SKM-1 (cell line): ENCODE measurements around the gene DUSP11.
A peak's percentile ranks its signal among the peaks of the same experiment; 100 is the strongest.
"Not testable (repeated sequence)": the region's sequence is repeated elsewhere in the genome, so short reads cannot be mapped to it uniquely, and the experiment has no call there.

Experiments used
- DNase-seq: peaks from one replicate; lab custom pipeline; 2025; ENCODE audit not compliant: unreplicated experiment; lab: John Stamatoyannopoulos, UW

DUSP11 gene

DNA sequence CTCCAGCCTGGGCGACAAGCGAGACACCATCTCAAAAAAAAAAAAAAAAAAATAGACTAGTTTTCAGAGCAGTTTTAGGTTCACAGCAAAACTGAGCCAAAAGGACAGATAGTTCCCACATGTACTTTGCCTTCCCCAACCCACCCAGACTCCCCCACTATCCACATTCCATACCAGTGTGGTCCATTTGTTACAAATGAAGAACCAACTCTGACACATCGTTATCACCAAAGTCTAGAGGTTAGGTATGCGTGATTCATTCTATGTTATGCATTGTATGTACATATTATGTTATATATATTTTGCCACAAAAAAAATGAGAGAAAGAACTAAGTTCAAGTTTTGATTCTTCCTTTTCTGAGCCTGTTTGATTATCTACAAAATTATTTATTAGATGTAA is 3.5 kb downstream of the DUSP11 start:
- DNase-seq: no peak

DNA sequence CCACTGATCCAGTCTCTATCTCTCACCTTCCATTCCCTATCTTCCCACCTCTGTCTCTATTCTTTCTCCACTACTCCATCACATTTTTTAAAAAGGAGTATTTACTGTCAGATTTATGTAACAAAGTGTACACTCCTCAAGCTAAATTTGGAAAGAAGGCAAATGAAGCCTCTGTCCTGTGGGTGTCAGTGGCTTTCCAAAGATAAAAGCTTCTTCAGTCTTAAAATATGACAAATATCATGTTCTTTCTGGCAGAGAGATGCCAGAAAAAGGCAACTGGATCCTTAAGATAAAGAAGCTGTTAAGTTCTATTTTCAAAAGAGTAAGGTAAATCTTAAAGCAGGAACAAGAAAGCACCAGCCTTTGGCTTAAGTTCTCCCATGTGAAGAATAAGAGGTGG is 7.1 kb downstream of the DUSP11 start:
- no peak for DNase-seq

DNA sequence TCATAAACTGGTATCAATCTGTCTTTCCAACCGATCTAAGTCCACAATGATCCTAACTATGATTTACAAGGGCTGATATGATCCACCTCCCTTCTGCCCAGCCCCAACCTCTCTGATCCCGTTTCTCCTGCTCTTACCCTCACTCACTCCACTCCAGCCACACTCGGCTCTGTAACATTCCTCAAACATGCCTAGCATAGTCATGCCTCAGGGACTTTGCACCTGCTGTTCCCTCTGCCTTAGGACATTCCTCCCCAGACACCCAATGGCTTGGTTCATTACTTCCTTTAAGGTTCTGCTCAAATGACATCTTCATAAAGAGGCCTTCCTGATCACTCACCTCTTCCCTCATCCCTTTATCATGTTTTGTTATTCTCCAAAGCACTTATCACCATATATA is 9.2 kb downstream of the DUSP11 start:
- DNase-seq: no peak

DNA sequence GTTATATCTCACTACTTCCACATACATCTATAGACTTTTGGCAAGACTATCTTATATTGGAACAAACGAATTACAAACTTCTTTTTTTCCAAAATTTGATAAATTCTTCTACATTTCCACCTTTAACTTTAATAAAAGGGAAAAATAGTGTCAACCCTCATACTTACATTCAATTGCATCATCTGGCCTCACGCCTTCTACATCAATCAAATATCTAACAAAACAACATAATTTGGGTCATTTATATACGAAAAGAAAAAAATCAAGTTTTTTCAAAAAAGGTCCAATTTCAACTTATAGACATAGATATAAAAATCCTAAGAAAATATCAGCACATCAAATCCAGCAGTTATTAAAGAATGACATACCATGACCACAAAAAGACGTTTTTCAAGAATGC is 12.9 kb downstream of the DUSP11 start:
- no peak for DNase-seq

DNA sequence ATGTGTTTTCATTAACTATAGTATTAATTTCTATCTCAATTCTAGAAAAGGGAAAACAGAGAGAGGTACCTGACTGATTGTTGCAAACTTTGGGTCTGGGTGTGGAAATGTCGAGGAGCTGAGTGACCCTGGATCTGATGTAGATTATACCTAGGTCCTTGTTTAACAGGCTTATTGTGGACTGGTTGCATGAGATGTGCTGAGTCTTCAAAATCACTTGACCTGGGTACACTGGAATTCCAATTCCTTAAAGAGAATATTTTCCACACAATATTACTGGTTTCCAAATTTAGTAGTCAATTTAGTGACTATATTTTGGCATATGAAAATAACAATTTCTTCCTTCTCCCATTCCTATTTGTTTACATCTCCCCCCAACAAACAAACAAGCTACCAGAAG is 13.6 kb downstream of the DUSP11 start:
- DNase-seq: no peak

DNA sequence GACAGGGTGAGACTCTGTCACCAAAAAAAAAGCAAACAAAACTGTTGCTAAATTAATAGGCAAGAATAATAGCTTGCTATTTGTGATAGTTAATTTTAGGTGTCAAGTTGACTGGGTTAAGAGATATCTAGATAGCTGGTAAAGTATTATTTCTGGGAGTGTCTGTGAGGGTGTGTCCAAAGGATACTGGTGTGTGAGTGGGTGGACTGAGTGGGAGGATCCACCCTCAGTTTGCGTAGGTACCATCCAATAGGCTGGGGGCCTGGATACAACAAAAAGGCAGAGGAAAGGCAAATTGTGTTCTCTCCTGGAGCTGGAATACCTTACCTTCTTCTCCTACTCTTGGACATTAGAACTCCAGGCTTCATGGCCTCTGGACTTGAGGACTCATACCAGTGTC is 15.0 kb downstream of the DUSP11 start:
- DNase-seq: no peak

DNA sequence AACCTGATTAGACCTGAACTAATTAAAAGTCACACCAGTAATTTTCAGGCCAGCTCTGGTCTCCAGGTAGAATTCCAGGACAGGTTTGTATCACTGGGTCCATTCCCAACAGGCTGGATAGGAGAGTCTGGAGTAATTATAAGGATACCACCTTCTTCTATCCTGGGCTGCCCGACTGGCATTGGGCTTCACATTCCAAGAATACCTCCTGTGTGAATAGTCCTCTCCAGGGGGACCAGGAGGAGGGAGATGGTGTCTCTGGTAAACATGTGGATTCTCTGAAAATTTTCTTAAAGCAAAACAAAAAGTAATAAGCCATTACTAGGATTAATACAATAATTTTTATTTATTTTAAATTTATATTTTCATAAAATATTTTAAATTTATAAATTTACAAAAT is 17.3 kb downstream of the DUSP11 start:
- DNase-seq: no peak

DNA sequence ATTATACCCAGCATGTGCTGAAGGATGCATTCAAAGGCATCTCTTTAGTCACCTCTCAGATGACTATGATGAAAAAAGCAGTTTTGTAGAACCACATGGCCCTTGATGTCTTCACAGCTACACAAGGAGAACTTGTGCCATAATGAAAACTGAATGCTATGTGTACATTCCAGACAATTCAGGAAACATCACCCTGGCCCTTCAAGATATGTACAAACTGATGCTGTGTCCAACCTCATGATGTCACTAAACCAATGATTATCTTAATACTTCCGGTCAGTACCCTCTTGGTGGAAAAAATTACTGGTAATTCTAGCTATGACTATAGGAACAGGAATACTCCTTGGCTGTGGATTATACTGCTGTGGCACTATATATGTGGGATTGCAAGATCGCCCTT is 20.0 kb downstream of the DUSP11 start:
- no peak for DNase-seq

DNA sequence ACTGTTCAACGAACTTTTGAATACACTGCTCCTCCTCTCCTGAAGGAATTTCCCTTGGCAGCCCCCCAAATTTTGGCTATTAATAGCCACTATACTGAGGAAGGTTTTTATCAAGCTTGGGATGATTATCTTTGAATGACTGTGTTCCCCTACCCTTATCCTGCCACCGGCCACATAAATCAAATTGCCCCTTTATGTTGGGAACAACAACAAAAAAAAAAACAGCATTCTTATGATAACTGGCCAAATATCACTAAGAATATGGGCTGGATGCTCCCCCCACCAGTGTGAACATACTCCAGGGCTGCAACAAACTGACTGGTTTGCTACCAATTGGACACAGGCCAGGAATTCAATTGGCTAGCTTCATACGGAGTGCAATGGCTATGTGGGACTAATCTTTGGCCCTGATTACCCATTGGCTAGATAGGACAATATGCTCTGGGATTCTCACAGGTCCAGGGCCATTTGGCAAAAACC is 20.6 kb downstream of the DUSP11 start:
- DNase-seq: no peak

DNA sequence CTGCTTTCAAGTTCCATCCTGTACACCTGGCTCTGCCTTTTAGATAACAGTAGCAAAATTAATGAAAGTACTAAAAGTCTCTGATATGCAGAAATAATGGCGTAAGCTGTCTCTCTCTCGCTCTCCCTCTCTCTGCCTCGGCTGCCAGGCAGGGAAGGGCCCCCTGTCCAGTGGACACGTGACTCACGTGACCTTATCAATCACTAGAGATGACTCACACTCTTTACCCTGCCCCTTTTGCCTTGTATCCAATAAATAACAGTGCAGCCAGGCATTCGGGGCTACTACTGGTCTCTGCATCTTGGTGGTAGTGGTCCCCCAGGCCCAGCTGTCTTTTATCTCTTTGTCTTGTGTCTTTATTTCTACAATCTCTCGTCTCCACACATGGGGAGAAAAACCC is 25.6 kb downstream of the DUSP11 start:
- not testable (repeated sequence) for DNase-seq

DNA sequence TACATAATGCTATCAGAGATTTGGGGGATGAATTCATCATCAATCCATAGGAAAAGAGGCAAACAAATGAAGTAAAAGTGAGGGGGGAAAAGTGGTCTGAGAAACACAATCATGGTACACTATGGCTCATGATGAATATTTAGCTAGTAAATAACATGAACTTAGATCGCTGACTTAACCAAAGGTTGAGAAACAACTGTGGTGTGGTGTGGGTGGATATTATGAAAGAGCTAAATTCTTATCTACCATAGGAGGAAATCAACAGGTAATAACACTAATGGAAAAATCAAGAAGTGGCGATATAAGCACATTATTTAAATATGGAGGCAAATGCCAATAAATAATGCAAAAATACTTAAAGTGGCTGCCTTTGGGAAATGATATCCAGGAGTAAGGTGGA is 30.6 kb downstream of the DUSP11 start:
- no peak for DNase-seq

DNA sequence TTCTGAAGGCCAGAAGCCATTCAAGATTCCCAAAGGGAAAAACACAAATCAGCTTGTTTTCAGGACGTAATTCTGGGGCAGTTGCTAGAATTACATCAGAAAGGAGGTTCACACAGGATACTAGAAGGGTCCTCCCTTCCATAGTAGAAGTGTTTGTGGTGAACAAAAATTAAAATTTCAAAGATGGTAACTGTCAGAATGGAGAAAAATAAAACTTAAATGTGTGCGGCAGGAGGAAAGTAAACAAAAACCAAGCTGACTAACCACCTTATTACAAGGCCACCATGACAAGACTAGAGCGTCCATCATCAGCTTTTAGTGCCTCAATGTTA is 33.1 kb downstream of the DUSP11 start:
- no peak for DNase-seq

DNA sequence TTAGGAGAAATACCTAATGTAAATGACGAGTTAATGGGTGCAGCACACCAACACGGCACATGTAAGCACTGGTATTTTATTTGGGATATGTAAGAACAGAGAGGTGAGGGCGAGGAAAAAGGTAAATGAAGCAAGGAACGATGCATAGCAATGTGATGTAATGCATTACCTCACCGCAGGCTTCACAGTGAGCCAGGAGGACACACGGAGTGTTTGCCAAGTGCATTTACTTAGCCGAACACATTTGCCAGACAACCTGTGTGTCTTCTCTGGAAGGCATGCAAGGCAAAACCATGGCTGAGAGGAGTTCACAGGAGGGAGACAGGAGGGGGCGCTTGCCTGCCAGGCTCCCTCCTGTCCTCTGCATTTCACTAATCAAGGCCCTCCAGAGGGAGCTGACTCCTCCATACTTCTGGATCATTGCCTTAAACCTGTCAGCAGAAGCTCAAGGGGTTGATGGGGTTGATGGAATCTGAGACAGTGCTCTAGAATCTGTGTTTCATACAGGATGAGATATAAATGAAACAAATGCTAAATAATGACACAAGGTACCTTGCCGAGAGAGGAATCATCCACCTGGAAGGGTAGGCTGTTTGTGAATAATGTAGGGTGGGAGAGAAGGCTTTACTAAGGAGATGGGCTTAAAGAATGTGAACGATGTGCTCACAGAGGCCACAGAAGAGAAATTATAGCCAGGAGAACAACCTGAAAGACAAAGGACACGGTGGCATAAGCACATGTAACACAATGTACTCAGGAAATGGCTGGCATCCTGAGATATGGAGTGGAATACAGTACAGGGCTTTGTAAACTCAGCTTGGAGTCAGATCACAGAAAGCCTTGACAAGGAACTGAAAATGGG is 33.7 kb downstream of the DUSP11 start:
- DNase-seq: no peak

DNA sequence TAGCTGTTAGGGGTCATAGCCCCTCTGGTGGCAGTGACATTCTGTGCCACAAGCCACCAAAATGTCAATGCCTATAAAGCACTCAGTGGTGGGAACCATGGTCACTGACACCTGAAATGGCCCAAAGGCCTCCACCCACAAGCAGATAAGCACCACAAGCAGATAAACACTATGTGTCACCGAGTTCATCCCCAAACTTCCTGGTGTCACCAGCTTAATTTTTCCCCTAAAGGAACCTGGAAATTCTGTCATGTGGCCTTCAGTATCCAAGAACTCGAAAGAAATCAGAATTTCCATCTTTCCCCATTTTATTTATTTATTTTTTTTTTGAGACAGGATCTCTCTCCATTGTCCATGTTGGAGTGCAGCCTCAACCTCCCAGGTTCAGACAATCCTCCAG is 39.1 kb downstream of the DUSP11 start:
- no peak for DNase-seq

DNA sequence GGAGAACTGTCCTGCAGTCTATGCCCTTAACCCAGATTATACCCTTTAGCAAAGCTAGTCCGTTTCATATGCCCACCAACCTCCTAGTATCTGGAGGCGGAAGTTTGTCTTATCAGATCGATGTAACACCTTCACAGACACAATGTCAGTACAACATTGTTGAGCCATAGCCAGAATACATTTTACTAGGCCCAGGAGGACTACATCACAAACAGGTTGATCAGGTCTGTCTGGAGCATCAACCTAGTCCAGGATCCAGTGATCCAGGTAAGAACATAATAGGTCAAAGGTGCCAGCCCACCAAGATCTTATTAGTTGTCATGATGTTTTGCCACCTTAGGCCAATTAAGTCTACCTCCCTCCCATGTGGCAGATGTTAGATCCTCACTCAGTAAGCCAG is 40.8 kb downstream of the DUSP11 start:
- DNase-seq: no peak

DNA sequence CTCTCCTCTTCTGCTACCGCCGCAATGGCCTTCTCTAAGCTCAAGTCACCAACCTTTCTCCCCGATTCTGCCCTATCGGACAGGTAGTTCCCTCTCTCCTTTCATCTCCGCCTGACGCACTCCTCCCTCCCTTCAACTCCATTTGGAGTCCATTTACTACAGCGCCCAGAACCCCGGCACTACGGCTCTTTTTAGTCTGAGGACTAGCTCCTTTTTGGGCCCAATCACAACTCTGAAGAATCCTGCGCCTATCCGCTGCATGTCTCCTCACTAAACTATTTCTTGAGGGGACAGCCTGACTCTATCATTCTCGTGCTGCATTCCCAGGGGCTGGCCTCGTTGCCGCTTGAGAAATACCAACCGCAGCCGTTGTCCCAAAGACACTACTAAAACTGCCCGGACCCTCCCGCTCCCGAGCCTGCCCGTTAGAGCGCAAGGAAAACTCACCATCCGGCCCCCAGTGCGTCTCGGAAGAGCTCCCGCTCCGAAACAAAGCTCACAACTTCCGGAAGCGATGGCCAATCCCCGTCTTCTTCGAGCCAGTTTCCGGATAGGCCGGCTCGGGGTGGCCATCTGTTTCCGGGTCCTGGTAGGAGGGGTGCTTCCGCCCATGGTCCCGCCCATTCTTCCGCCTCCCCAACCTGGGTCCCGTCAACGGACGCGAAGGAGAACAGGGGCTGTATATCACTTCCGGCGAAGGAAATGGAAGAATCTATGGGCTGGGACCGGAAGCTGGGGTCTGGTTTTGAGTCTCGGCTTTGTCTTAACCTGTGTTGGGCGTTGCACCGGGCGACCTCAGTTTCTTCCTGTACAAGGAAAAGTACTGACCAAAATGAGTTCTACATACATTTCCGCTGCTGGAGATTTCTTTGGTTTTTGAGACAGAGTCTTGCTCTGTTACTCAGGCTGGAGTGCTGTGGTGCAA is 42.8 kb downstream of the DUSP11 start, which contains the start of gene TPRKB:
TPRKB (minus strand) TSS at position 491 of the 925 bp plus-strand sequence. CDS start 2,776 bp downstream, outside the sequence.
- DNase-seq: peak; percentile 94

DNA sequence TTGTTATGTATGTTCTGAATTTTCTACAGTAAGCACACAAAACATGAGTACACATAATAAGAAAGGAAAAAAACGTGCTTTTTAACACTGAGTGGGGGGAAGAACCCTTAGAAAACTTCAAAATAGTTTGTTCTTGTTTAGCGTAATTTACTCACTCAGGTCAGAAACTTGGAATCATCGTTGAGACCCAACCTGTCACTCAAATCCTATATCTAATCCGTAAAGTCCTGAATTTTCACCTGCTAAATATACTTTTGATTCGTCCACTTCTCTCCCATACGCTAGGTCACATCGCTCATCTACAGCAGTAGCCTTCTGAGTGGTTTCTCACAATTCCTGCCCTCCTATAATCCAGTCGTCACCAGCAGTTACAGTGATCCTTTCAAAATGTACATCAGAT is 43.5 kb downstream of the DUSP11 start:
- DNase-seq: no peak

DNA sequence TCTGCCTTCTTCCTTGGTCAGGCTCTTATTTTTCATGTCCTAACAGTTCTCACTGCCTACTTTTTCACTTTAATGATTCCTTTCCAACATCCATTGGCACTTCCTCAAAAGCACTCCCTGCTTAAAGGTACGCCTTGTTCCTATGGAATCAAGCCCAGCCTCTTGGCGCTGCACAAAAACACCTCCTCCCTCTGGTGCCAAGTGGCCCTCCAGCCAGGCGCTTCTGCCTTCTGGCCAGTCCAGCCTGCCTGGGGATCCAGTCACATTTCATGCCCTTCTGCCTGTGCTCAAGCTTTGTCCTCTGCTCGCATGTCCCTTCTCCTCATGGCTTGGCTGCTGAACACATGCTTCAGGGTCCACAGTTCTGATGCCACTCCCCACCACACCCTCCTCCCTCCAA is 49.1 kb downstream of the DUSP11 start:
- DNase-seq: no peak

DNA sequence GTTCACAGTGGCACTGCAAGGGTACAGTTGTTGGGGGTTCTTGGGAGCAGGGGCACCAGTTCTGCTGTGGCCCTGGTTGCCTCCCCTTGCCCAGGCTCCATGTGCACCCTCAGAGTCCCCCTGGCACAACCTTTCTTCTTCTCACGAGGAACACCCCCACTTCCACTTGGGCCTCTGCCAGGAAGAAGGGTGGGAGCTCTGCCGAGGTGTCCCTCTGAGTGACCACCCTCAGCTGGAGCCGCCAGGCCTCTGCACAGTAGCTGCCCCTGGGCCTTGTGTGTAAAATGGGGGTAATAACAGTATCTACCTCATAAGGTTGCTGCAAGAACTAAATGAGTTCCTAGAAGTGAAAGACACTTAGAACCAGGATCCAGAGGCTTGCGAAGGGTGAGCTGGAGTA is 51.2 kb downstream of the DUSP11 start:
- no peak for DNase-seq

DNA sequence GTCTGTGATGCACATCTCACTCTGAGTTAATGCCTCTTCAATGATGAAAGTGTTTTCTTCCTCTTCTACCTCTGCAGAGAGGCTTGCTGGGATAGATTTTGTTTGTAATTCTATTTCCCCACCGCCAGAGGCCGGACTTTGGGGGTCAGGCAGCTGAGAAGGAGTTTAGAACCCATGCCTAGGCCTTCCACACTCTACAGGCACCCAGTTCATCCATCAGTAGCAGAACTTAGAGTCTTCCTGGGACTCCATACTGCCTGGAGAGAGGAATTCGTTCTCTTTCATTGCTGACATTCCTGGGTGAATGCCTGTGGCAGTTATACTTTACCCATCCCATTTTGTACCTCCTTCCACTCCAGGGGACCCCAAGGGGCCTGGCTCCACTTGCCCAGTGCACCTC is 51.9 kb downstream of the DUSP11 start:
- DNase-seq: no peak

DNA sequence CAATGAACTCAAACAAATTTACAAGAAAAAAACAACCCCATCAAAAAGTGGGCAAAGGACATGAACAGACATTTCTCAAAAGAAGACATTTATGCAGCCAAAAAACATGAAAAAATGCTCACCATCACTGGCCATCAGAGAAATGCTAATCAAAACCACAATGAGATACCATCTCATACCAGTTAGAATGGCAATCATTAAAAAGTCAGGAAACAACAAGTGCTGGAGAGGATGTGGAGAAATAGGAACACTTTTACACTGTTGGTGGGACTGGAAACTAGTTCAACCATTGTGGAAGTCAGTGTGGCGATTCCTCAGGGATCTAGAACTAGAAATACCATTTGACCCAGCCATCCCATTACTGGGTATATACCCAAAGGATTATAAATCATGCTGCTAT is 53.2 kb downstream of the DUSP11 start:
- not testable (repeated sequence) for DNase-seq
